ENCODE data around the gene QSER1. TPM values are rescaled to one million over a fixed set of nuclear protein-coding genes. Genes with fewer than 3 reads are reported as not detected.
"Not testable (repeated sequence)": the region's sequence is repeated elsewhere in the genome, so short reads cannot be mapped to it uniquely, and the experiment has no call there.

Gene QSER1
- total RNA-seq, 1 donor, result 28.6 TPM

DNA sequence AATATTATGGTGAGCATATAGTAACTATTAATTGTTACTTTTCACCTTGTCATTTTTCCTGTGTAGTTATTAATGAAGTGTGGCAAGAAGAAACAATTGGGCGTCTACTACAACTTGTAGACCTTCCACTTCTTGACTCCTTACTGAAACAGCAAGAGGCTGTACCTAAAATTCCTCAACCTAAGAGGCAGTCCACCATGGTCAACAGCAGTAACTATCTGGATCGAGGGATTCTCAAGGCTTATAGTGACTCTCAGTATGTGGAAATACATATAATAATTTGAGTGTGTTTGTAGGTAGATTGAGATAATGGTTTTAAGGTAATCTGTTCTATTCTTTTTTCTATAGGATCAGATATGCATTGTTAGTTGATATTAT lies 135.9 kb downstream of the QSER1 start:
- peaks cover 19% of the 10 kb centered on the region for H3K4me1 ChIP-seq (ENCODE audit: insufficient read depth, low read length)
- peaks cover 3% of the 10 kb centered on the region for H4K20me1 ChIP-seq (ENCODE audit: insufficient read depth, low read length)
- no peak overlapping the region for H3K4me3 ChIP-seq (ENCODE audit: insufficient read depth, low read length)
- no peaks in the 10 kb centered on the region for H3K9me3 ChIP-seq (ENCODE audit: low read depth, low read length)
- H3K27ac ChIP-seq (ENCODE audit: low read depth, low read length), result no peak overlapping the region
- no peak overlapping the region for H2AFZ ChIP-seq (ENCODE audit: low read length)
- no peaks in the 10 kb centered on the region for H3K27me3 ChIP-seq (ENCODE audit: insufficient read depth, low read length)
- peaks cover 9% of the 10 kb centered on the region for H3K36me3 ChIP-seq (ENCODE audit: insufficient read depth, low read length)
- DNase-seq (ENCODE audit: insufficient read length, low spot score, missing footprints), result no peak
- TF ChIP-seq, protein P1, sequence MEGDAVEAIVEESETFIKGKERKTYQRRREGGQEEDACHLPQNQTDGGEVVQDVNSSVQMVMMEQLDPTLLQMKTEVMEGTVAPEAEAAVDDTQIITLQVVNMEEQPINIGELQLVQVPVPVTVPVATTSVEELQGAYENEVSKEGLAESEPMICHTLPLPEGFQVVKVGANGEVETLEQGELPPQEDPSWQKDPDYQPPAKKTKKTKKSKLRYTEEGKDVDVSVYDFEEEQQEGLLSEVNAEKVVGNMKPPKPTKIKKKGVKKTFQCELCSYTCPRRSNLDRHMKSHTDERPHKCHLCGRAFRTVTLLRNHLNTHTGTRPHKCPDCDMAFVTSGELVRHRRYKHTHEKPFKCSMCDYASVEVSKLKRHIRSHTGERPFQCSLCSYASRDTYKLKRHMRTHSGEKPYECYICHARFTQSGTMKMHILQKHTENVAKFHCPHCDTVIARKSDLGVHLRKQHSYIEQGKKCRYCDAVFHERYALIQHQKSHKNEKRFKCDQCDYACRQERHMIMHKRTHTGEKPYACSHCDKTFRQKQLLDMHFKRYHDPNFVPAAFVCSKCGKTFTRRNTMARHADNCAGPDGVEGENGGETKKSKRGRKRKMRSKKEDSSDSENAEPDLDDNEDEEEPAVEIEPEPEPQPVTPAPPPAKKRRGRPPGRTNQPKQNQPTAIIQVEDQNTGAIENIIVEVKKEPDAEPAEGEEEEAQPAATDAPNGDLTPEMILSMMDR (IDR thresholded peaks at IDR 0.05; ENCODE audit: extremely low read depth, low read depth, low read length), result no peak
- H3K79me2 ChIP-seq (ENCODE audit: insufficient read depth, low read length), result peaks cover 12% of the 10 kb centered on the region
- H3K4me2 ChIP-seq (ENCODE audit: insufficient read depth, low read length), result peak overlapping the region; percentile 34

DNA sequence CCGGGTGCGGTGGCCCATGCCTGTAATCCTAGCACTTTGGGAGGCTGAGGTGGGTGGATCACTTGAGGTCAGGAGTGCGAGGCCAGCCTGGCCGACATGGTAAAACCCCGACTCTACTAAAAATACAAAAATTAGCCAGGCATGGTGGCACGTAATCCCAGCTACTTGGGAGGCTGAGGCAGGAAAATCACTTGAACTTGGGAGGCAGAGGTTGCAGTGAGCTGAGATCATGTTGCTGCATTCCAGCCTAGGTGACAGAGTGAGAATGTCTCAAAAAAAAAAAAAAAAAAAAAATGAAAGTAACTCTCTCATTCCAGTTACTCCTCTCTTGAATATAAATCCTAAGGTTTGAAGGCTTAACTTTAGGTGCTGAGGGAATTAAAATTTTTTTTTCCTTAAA lies 136.6 kb downstream of the QSER1 start:
- H3K36me3 ChIP-seq (ENCODE audit: insufficient read depth, low read length); H3K27me3 ChIP-seq (ENCODE audit: insufficient read depth, low read length); H3K4me2 ChIP-seq (ENCODE audit: insufficient read depth, low read length); H4K20me1 ChIP-seq (ENCODE audit: insufficient read depth, low read length); H3K27ac ChIP-seq (ENCODE audit: low read depth, low read length); DNase-seq (ENCODE audit: insufficient read length, low spot score, missing footprints); H3K4me3 ChIP-seq (ENCODE audit: insufficient read depth, low read length); H3K9me3 ChIP-seq (ENCODE audit: low read depth, low read length); H2AFZ ChIP-seq (ENCODE audit: low read length); H3K79me2 ChIP-seq (ENCODE audit: insufficient read depth, low read length): not testable (repeated sequence)
- H3K4me1 ChIP-seq (ENCODE audit: insufficient read depth, low read length), result peaks cover 19% of the 10 kb centered on the region

Small RNAs within 50 kb of the gene (small RNA-seq; reads per million reads assigned to genes)
- not detected for gene RF00019

Other genes with a start within 250 kb of the QSER1 start
- gene CCDC73, start 98.1 kb upstream of the QSER1 start, total RNA-seq, result not detected in 2 replicates
- 0.29 and 0.36 TPM in 2 replicates for gene PRRG4, start 62.9 kb upstream of the QSER1 start, total RNA-seq
- gene DEPDC7, start 123.1 kb downstream of the QSER1 start, total RNA-seq, result 13.3 and 14.5 TPM in 2 replicates
- gene TCP11L1, start 146.8 kb downstream of the QSER1 start, total RNA-seq, result 32.7 and 35.8 TPM in 2 replicates

All from osteoblast (primary cell).